Upper lobe of left lung (tissue), 4 donors: ENCODE measurements around the gene SENP6.

Source experiments
- CTCF ChIP-seq, 6 experiments: fragments of 450-650 bp in 4 of 6; fragments of 200-600 bp in 2 of 6; sonication (generic) in 2 of 6; IDR thresholded peaks; one replicate each; pipeline ENCODE4 v1.5.1; 2016 to 2019; ENCODE audit warnings: antibody characterized with exemption in 6 of 6
- EP300 ChIP-seq, 4 donors: sonication (generic); formaldehyde crosslinking; IDR thresholded peaks; one replicate each; pipeline ENCODE4 v1.5.1; 2017; ENCODE audit warnings: antibody characterized with exemption in 4 of 4, control low read depth in 2 of 4

GRCh38 chr6:75743971-75744370, 142.3 kb downstream of the SENP6 start:
- no peak for TF ChIP-seq CTCF (IDR thresholded peaks at IDR 0.05)
- TF ChIP-seq EP300 (IDR thresholded peaks at IDR 0.05): no peak
